Thyroid gland (tissue), 4 donors: ENCODE data around the gene ALCAM. TPM values are rescaled to one million over a fixed set of nuclear protein-coding genes. Genes with fewer than 3 reads are reported as not detected.

ENCODE experiments used
- DNase-seq, 2 donors: peaks; one replicate each; pipeline ENCODE4 v3.0.0-alpha.2; 2019
- H3K27ac ChIP-seq, 3 donors: fragments of 200-600 bp; sonication (generic); 1 replicate in 2 of 3; 2 replicates in 1 of 3; pipeline ENCODE4 v1.5.1; 2016 to 2019; ENCODE audit warnings: mild to moderate bottlenecking in 1 of 3, moderate library complexity in 1 of 3
- H3K27me3 ChIP-seq: fragments of 200-600 bp; sonication (generic); one replicate; pipeline ENCODE4 v1.5.1; 2019
- H3K36me3 ChIP-seq, 2 donors: fragments of 200-600 bp; sonication (generic); one replicate each; pipeline ENCODE4 v1.5.1; 2016 to 2019
- H3K4me1 ChIP-seq, 2 donors: fragments of 200-600 bp; sonication (generic); one replicate each; pipeline ENCODE4 v1.5.1; 2017 to 2019
- H3K4me3 ChIP-seq, 3 donors: fragments of 200-600 bp; sonication (generic); replicated peaks in 1 of 3; 1 replicate in 2 of 3; 2 replicates in 1 of 3; pipeline ENCODE4 v1.5.1; 2016; ENCODE audit warnings: mild to moderate bottlenecking in 1 of 3
- H3K9me3 ChIP-seq: fragments of 200-600 bp; sonication (generic); one replicate; pipeline ENCODE4 v1.5.1; 2017
- CTCF ChIP-seq, 6 experiments: fragments of 200-600 bp in 3 of 6; fragments of 450-650 bp in 3 of 6; sonication (generic) in 3 of 6; IDR thresholded peaks; one replicate each; pipeline ENCODE4 v1.5.1; 2016 to 2019; ENCODE audit warnings: antibody characterized with exemption in 6 of 6, mild to moderate bottlenecking in 2 of 6, inconsistent platforms in 1 of 6, moderate library complexity in 1 of 6
- POLR2A ChIP-seq, 2 donors: fragments of 450-650 bp; IDR thresholded peaks; one replicate each; pipeline ENCODE4 v1.6.1; 2017; ENCODE audit warnings: antibody characterized with exemption in 2 of 2, mild to moderate bottlenecking in 2 of 2, moderate library complexity in 1 of 2
- WGBS, 2 donors: methylation state at CpG; one replicate each; pipeline ENCODE4 v1.1.5; 2017; 5-methylcytosine and 5-hydroxymethylcytosine counted together
- intact Hi-C: fragments of 100-400 bp; cut with DNase I; formaldehyde crosslinking; loops from one replicate; pipeline ENCODE4 v1.15.1; 2023
- total RNA-seq, 4 donors: library from RNA; depleted of rRNA; stranded (reverse); fragments of >200 nt; gene quantifications; one replicate each; pipeline ENCODE4 v1.2.3, GENCODE V29; 2016

Gene ALCAM
- total RNA-seq, 4 donors from 2014 or later, result 86.5 to 129 (median 108) TPM

GRCh38 chr3:105343991-105344390 lies 22.7 kb upstream of the ALCAM start:
- H3K27ac ChIP-seq, result no peak overlapping the region
- 75 to 82% methylated on average over 5 of the region's 5 CpGs for WGBS, 2 donors
- H3K27me3 ChIP-seq, result no peaks in the 10 kb centered on the region
- no peaks in the 10 kb centered on the region for H3K36me3 ChIP-seq
- no peaks in the 10 kb centered on the region for H3K4me1 ChIP-seq
- no peak for DNase-seq
- no peak overlapping the region for H3K4me3 ChIP-seq
- intact Hi-C loops, result no loop called here
- TF ChIP-seq CTCF (IDR thresholded peaks at IDR 0.05) (no peak), POLR2A (IDR thresholded peaks at IDR 0.05) (no peak)
- H3K9me3 ChIP-seq, result no peaks in the 10 kb centered on the region

GRCh38 chr3:105345156-105345555 lies 21.6 kb upstream of the ALCAM start:
- Histone ChIP-seq H3K36me3 (no peaks in the 10 kb centered on the region), H3K27me3 (no peaks in the 10 kb centered on the region), H3K9me3 (no peaks in the 10 kb centered on the region), H3K4me1 (no peaks in the 10 kb centered on the region), H3K4me3 (no peak overlapping the region), H3K27ac (no peak overlapping the region)
- no peak for DNase-seq
- intact Hi-C loops, result no loop called here
- TF ChIP-seq CTCF (IDR thresholded peaks at IDR 0.05), result no peak
- no peak for TF ChIP-seq POLR2A (IDR thresholded peaks at IDR 0.05)
- 94% methylated on average over 5 of the region's 5 CpGs for WGBS, 2 donors

- no peaks in the 10 kb centered on the region for H3K4me1 ChIP-seq
- H3K27ac ChIP-seq, result no peak overlapping the region
- no peak overlapping the region for H3K4me3 ChIP-seq
- intact Hi-C loops, result no loop called here
- no peaks in the 10 kb centered on the region for H3K27me3 ChIP-seq
- WGBS, 2 donors, result 93 to 94% methylated on average over 3 of the region's 3 CpGs
- no peak for TF ChIP-seq POLR2A (IDR thresholded peaks at IDR 0.05)
- TF ChIP-seq CTCF (IDR thresholded peaks at IDR 0.05), result no peak
- H3K9me3 ChIP-seq, result no peaks in the 10 kb centered on the region
- no peak for DNase-seq
- no peaks in the 10 kb centered on the region for H3K36me3 ChIP-seq
These were observed 18.9 kb upstream of the ALCAM start for GRCh38 chr3:105347625-105348302.

- TF ChIP-seq CTCF (IDR thresholded peaks at IDR 0.05), result no peak
- no peak for TF ChIP-seq POLR2A (IDR thresholded peaks at IDR 0.05)
- intact Hi-C loops, result no loop called here
- no peak overlapping the region for H3K27ac ChIP-seq
- no peaks in the 10 kb centered on the region for H3K36me3 ChIP-seq
- no peaks in the 10 kb centered on the region for H3K9me3 ChIP-seq
- no peaks in the 10 kb centered on the region for H3K27me3 ChIP-seq
- WGBS, 2 donors, result 79 to 85% methylated on average over 1 of the region's 1 CpG
- no peak for DNase-seq
- H3K4me3 ChIP-seq, result no peak overlapping the region
- H3K4me1 ChIP-seq, result no peaks in the 10 kb centered on the region
These were observed 18.4 kb upstream of the ALCAM start for GRCh38 chr3:105348307-105348706.

GRCh38 chr3:105349684-105350387 lies 16.9 kb upstream of the ALCAM start:
- TF ChIP-seq POLR2A (IDR thresholded peaks at IDR 0.05) (no peak), CTCF (IDR thresholded peaks at IDR 0.05) (no peak)
- H3K4me3 ChIP-seq, result no peak overlapping the region
- no peak overlapping the region for H3K27ac ChIP-seq
- intact Hi-C loops, result no loop called here
- no peaks in the 10 kb centered on the region for H3K9me3 ChIP-seq
- no peaks in the 10 kb centered on the region for H3K36me3 ChIP-seq
- DNase-seq, result no peak
- WGBS, 2 donors, result 56% methylated on average over 2 of the region's 2 CpGs
- no peaks in the 10 kb centered on the region for H3K27me3 ChIP-seq
- H3K4me1 ChIP-seq, result no peaks in the 10 kb centered on the region
